Suprapubic skin (tissue), 4 donors: ENCODE data around the gene SDC1.

ENCODE experiments used
- EP300 ChIP-seq: sonication (generic); formaldehyde crosslinking; IDR thresholded peaks from one replicate; pipeline ENCODE4 v1.6.1; 2017; ENCODE audit warnings: antibody characterized with exemption
- POLR2A ChIP-seq, 2 donors: fragments of 450-650 bp; IDR thresholded peaks; one replicate each; pipeline ENCODE4 v1.6.1; 2017; ENCODE audit warnings: antibody characterized with exemption in 2 of 2, mild to moderate bottlenecking in 2 of 2, moderate library complexity in 2 of 2
- POLR2AphosphoS5 ChIP-seq, 3 donors: sonication (generic); formaldehyde crosslinking; IDR thresholded peaks; one replicate each; pipeline ENCODE4 v1.6.1; 2017; ENCODE audit warnings: antibody characterized with exemption in 3 of 3
- TF ChIP-seq, protein P1 (sequence below), 2 donors: fragments of 200-600 bp in 1 of 2; fragments of 450-650 bp in 1 of 2; sonication (generic) in 1 of 2; IDR thresholded peaks; one replicate each; pipeline ENCODE4 v1.5.1; 2016 to 2019; ENCODE audit warnings: antibody characterized with exemption in 2 of 2, mild to moderate bottlenecking in 1 of 2, moderate library complexity in 1 of 2

DNA sequence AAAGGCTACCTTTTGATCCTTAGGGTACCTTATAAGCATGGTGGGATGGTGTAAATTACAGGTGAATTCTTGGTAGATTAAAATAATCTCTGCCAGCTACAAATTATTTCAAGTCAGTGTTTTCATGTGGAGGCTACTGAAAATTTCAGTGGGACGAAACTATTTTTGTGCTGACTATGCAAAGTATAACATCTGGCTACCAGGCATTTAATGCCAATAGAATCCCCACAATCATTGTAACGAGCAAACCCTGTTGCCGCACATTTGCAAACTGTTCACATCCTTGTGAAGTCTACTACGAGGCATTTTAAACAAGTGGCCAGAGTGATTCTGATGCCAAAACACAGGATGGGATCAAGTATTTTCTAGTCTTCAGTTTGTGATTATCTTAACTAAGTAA is 48.1 kb upstream of the SDC1 start:
- TF ChIP-seq, protein P1, sequence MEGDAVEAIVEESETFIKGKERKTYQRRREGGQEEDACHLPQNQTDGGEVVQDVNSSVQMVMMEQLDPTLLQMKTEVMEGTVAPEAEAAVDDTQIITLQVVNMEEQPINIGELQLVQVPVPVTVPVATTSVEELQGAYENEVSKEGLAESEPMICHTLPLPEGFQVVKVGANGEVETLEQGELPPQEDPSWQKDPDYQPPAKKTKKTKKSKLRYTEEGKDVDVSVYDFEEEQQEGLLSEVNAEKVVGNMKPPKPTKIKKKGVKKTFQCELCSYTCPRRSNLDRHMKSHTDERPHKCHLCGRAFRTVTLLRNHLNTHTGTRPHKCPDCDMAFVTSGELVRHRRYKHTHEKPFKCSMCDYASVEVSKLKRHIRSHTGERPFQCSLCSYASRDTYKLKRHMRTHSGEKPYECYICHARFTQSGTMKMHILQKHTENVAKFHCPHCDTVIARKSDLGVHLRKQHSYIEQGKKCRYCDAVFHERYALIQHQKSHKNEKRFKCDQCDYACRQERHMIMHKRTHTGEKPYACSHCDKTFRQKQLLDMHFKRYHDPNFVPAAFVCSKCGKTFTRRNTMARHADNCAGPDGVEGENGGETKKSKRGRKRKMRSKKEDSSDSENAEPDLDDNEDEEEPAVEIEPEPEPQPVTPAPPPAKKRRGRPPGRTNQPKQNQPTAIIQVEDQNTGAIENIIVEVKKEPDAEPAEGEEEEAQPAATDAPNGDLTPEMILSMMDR (IDR thresholded peaks at IDR 0.05) = no peak
- no peak for TF ChIP-seq EP300
- TF ChIP-seq POLR2AphosphoS5 (IDR thresholded peaks at IDR 0.05) = no peak
- TF ChIP-seq POLR2A (IDR thresholded peaks at IDR 0.05) = no peak
